HG02678 (cell line): ENCODE data around the gene AK1.

Experiments
- ATAC-seq: cut with Tn5 transposase; IDR thresholded peaks from one replicate; pipeline ENCODE4 v1.9.1; 2021; ENCODE audit warnings: mild to moderate bottlenecking, moderate library complexity; ENCODE audit not compliant: unreplicated experiment

Gene AK1

DNA sequence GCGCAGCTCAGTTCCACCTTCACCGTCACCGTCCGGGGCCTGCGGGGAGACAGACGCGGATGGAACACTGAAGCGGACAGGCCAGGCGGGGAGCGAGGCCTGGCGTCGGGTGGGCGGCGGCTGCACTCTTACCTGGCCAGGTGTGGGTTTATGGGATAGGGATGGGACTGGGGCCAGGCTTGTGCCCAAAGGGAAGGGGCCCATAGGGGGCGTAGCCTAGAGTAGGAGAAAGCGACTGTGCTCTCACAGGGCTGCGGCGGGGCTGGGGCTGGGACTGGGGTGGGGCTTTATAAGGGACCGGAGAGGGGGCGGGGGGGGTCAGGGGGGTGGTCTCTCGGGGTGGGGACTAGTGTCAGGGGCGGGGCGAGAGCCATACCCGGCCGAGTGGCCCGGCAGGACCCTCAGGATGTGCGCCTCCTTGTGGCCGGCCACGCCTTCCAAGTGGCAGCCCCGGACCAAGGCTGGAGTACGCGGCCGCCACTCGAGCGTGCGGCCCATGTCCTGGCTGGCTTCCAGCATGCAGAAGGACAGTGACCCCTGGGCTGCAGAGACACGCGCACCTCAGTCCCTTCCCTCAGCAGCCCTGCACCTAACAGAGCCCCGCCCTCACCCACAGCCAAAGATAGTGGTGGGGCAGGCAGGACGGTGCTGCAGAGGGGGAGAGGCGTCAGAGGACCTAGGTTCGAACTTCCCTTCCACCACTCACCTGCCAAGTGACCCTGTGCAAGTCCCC lies 52.0 kb downstream of the AK1 start:
- no peak for ATAC-seq

GRCh38 chr9:127822108-127822507 lies 55.4 kb downstream of the AK1 start:
- no peak for ATAC-seq

GRCh38 chr9:127818574-127818973 lies 58.9 kb downstream of the AK1 start:
- no peak for ATAC-seq

DNA sequence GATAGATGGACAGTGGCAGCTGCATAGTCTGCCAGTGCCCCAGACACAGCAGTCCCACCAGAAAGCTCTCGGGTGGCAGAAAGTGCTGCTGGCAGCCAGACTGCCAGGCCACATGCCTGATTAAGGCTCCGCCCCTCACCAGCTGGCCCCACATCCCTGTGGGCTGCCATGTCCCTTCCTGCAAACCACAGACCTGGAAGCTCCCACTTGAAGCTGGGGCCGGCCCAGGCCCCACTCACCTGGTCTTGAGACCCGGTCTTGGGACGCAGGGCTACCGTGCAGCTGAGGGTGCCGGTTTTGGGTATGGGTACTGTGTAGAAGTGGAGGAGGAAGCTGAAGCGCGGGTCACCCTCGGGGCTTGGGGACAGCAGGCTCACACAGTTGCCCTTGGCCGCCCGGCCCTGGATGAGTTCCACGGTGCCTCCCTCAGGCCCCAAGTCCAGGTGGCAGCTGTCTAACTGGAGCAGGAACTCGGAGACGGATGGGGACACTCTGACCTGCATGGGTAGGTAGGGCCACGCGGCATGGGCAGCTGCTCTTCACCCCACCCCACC lies 59.5 kb downstream of the AK1 start:
- ATAC-seq, result no peak

GRCh38 chr9:127816728-127817127 lies 60.7 kb downstream of the AK1 start:
- ATAC-seq, result no peak
